Measurements from ENCODE around the gene CNTNAP4.

CNTNAP4 gene

DNA sequence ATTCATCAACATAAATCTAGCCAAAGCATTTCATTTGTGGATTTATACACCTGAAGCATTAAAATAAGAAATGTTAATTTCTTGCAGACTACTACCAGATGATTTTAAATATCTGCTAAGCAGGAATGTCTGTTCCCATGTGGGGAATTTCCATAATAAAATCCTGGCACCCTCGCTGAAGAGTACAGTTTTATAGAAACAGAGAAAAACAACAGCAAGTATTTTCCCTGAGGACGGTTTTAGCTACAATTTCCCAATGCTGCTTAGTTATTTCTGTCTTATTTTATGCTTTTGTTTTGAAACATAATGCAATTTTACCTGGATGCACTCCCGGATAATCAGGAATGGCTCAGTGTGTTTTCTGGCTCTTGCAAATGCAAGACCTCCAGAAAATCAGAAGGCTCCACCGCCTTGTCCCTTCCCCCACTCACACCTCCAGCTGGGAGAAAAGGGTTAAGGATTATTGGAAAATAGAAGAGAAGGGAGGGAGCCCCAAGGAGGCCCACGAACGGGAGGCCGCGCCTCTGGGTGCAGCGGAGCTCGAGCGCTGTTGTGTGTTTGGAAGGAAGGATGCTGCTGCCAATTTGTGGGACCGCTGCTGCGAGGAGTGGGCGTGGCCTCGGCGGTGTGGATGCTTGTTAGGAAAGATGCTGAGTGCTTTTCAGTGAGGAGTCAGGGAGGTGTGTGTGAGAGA is at the start of gene CNTNAP4:
TSS of gene CNTNAP4 (plus strand) at position 657 of the 694 bp plus-strand sequence. CDS start 262 bp downstream, outside the sequence.
- TF ChIP-seq, protein P1, sequence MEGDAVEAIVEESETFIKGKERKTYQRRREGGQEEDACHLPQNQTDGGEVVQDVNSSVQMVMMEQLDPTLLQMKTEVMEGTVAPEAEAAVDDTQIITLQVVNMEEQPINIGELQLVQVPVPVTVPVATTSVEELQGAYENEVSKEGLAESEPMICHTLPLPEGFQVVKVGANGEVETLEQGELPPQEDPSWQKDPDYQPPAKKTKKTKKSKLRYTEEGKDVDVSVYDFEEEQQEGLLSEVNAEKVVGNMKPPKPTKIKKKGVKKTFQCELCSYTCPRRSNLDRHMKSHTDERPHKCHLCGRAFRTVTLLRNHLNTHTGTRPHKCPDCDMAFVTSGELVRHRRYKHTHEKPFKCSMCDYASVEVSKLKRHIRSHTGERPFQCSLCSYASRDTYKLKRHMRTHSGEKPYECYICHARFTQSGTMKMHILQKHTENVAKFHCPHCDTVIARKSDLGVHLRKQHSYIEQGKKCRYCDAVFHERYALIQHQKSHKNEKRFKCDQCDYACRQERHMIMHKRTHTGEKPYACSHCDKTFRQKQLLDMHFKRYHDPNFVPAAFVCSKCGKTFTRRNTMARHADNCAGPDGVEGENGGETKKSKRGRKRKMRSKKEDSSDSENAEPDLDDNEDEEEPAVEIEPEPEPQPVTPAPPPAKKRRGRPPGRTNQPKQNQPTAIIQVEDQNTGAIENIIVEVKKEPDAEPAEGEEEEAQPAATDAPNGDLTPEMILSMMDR (IDR thresholded peaks at IDR 0.05; ENCODE audit: control extremely low read depth, extremely low read depth, low read depth, missing control alignments): no peak
- POLR2A ChIA-PET: no interaction called here
- no peak for DNase-seq (ENCODE audit: extremely low spot score)
- CTCF ChIA-PET: no interaction called here

DNA sequence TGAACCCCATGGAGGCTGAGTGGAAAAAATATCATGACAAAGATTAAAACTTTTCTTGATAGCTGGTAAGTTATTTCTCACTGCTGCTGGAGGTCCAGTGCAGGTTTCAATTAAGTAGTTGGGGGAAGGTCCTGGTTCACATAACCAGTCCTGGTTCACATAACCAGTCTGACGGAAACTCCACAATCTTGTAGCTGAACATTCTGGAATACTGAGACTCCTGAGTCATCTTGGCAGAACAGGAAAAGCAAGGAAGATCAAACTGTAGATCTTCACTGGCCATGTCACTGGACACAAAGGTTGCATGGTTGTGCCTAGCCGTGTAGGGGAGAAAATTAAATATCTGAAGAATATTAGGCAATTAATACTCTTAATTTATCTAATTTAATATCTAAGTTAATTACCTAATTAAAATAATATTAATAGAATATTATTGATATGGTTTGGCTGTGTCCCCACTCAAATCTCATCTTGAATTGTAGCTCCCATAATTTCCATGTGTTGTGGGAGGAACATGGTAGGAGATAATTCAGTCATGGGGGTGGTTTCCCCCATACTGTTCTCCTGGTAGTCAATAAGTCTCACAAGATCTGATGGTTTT is 48.6 kb upstream of the CNTNAP4 start:
- POLR2A ChIA-PET: no interaction called here
- DNase-seq (ENCODE audit: extremely low spot score): no peak
- CTCF ChIA-PET: interaction anchor here (0.6 kb wide), 1 partner anchor 10 kb away, joined by 3 read pairs; no protein-coding TSS in a partner anchor
- TF ChIP-seq, protein P1 (IDR thresholded peaks at IDR 0.05; ENCODE audit: control extremely low read depth, extremely low read depth, low read depth, missing control alignments): no peak

DNA sequence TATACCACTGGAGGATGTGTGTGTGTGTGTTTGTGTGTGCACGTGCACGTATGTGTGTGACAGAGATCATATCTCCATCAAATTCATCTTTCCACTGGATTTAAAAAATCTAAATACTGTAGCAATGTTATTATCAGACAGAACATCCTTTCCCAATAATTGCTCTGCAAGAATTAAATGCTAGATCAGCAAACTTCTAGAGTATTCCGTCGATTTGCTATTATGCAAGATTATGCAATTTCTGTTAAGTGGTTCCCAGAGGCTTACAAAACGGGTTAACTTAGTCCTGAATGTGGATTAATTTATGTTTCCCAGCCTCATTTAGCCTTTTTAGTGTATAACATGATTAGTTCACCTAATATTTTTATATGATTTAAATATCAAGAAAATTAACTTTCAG is 44.5 kb upstream of the CNTNAP4 start:
- ChIA-PET CTCF (no interaction called here), POLR2A (no interaction called here)
- TF ChIP-seq, protein P1 (IDR thresholded peaks at IDR 0.05; ENCODE audit: control extremely low read depth, extremely low read depth, low read depth, missing control alignments): no peak
- DNase-seq (ENCODE audit: extremely low spot score): no peak

DNA sequence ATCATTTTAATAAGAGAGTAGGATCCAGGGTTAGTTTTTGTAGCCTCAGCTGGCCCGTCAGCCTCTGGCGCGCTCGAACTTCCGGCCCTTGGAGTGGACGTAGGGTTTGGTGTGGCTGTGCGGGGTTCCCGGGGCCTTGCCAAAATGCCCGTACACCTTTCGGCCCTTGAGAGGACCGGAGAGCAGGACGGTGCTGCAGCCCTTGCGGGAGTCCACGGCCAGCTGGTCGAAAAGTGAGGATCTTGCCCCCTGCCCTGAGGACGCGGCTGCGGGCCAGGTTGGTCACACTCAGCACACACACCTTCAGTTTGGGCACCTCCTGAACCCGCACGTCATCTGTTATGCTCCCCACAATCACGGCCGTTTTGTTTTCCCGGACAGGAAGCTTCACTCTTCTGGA is 42.2 kb upstream of the CNTNAP4 start:
- POLR2A ChIA-PET: no interaction called here
- no peak for DNase-seq (ENCODE audit: extremely low spot score)
- TF ChIP-seq, protein P1 (IDR thresholded peaks at IDR 0.05; ENCODE audit: control extremely low read depth, extremely low read depth, low read depth, missing control alignments): no peak
- CTCF ChIA-PET: no interaction called here

DNA sequence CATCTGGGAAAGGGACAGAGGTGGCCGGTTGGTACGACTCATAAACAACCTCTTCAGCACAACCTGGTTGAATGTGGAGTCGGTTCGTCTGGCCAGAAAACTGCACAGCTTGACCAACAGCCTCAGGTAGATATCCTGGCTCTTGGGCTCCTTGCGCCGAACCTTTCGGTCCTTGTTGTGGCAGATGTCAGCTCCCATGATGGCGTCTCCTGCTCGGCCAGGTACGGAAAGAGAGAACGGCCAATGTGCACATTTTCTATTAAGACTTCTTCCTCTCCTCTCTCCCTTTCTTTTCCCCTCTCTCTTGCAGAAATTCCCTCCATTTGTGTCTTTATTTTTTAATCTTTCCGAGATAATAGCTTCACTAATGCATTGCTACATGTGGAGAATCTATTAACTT is 41.8 kb upstream of the CNTNAP4 start:
- ChIA-PET CTCF (no interaction called here), POLR2A (no interaction called here)
- no peak for DNase-seq (ENCODE audit: extremely low spot score)
- TF ChIP-seq, protein P1 (IDR thresholded peaks at IDR 0.05; ENCODE audit: control extremely low read depth, extremely low read depth, low read depth, missing control alignments): no peak

DNA sequence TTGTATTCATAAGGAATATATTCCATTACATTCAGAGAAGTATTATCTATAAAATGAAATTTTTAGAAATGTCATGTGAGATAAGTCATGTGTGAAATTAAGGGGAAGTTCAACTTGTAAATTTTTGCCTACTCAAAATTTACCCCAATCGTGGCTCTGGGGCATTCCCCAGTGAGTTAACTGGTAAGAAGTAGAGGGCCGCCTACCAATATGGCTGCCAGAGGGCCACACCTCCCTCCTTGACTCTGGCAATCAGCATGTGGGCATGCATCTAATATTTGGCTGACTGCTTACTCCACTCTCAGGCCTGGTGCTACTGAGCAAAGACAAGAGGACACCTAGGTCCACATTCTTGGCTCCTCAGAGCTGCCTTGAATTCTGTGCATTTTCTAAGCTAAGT is 39.7 kb upstream of the CNTNAP4 start:
- POLR2A ChIA-PET: no interaction called here
- TF ChIP-seq, protein P1 (IDR thresholded peaks at IDR 0.05; ENCODE audit: control extremely low read depth, extremely low read depth, low read depth, missing control alignments): no peak
- DNase-seq (ENCODE audit: extremely low spot score): no peak
- CTCF ChIA-PET: no interaction called here
